MM.1S (cell line): ENCODE results near the gene FBLN2.

Source experiments
- DNase-seq: peaks from one replicate; pipeline ENCODE4 v3.0.0-alpha.2; 2015
- H2AFZ ChIP-seq: fragments of 300-600 bp; sonication (generic); 2 replicates; pipeline ENCODE4 v1.6.0; 2016; ENCODE audit warnings: antibody characterized with exemption, low read length
- H3F3A ChIP-seq: fragments of 300-600 bp; sonication (generic); 2 replicates; pipeline ENCODE4 v1.6.1; 2016; ENCODE audit warnings: mild to moderate bottlenecking, antibody characterized with exemption, low read length, moderate library complexity, mixed read lengths; ENCODE audit not compliant: insufficient read depth
- H3K27ac ChIP-seq: fragments of 300-600 bp; sonication (generic); 2 replicates; pipeline ENCODE4 v1.5.1; 2016; ENCODE audit warnings: mild to moderate bottlenecking, low read length
- H3K27me3 ChIP-seq: fragments of 300-600 bp; sonication (generic); replicated peaks from 2 replicates; pipeline ENCODE4 v1.6.0; 2016; ENCODE audit warnings: low read length; ENCODE audit not compliant: insufficient read depth
- H3K36me3 ChIP-seq: fragments of 300-600 bp; sonication (generic); replicated peaks from 2 replicates; pipeline ENCODE4 v1.6.1; 2016; ENCODE audit warnings: mild to moderate bottlenecking, low read length, mixed read lengths; ENCODE audit not compliant: insufficient read depth
- H3K4me1 ChIP-seq: fragments of 300-600 bp; sonication (generic); 2 replicates; pipeline ENCODE4 v1.6.1; 2016; ENCODE audit warnings: low read length, mixed read lengths
- H3K4me2 ChIP-seq: fragments of 300-600 bp; sonication (generic); 2 replicates; pipeline ENCODE4 v1.6.0; 2016; ENCODE audit warnings: low read depth, low read length
- H3K4me3 ChIP-seq: fragments of 300-600 bp; sonication (generic); 2 replicates; pipeline ENCODE4 v1.5.1; 2016; ENCODE audit warnings: low read length, mixed read lengths
- H3K79me2 ChIP-seq: fragments of 300-600 bp; sonication (generic); 2 replicates; pipeline ENCODE4 v1.6.1; 2016; ENCODE audit warnings: mixed run types, low read length, mixed read lengths
- H3K9ac ChIP-seq: fragments of 300-600 bp; sonication (generic); 2 replicates; pipeline ENCODE4 v1.6.1; 2016; ENCODE audit warnings: low read length, mixed read lengths
- H3K9me2 ChIP-seq: fragments of 300-600 bp; sonication (generic); replicated peaks from 2 replicates; pipeline ENCODE4 v1.6.1; 2016; ENCODE audit warnings: mild to moderate bottlenecking, low read length, mixed read lengths; ENCODE audit not compliant: insufficient read depth
- H3K9me3 ChIP-seq: fragments of 300-600 bp; sonication (generic); replicated peaks from 2 replicates; pipeline ENCODE4 v1.6.1; 2016; ENCODE audit warnings: mild to moderate bottlenecking, low read length, mixed read lengths; ENCODE audit not compliant: insufficient read depth
- H4K20me1 ChIP-seq: fragments of 300-600 bp; sonication (generic); 2 replicates; pipeline ENCODE4 v1.6.1; 2016; ENCODE audit warnings: mild to moderate bottlenecking, low read length, moderate library complexity, mixed read lengths; ENCODE audit not compliant: insufficient read depth
- CTCF ChIP-seq: fragments of 300-600 bp; sonication (generic); IDR thresholded peaks from 2 replicates; pipeline ENCODE4 v1.5.1; 2016; ENCODE audit warnings: antibody characterized with exemption, low read length, mixed read lengths
- EZH2 ChIP-seq: fragments of 300-600 bp; sonication (generic); optimal IDR thresholded peaks from 2 replicates; pipeline ENCODE3; 2017; ENCODE audit warnings: low read depth, mild to moderate bottlenecking, antibody characterized with exemption, low read length, mixed read lengths
- EZH2phosphoT487 ChIP-seq: fragments of 300-600 bp; sonication (generic); IDR thresholded peaks from 2 replicates; pipeline ENCODE4 v1.6.1; 2018; ENCODE audit warnings: antibody characterized with exemption, low read length

The FBLN2 gene

GRCh38 chr3:13628841-13629551 is 80.1 kb downstream of the FBLN2 start:
- no peaks in the 10 kb centered on the region for H3K9me2 ChIP-seq
- H3K36me3 ChIP-seq, result no peaks in the 10 kb centered on the region
- H4K20me1 ChIP-seq, result no peaks in the 10 kb centered on the region
- no peak overlapping the region for H3K4me2 ChIP-seq
- no peak for DNase-seq
- no peaks in the 10 kb centered on the region for H3F3A ChIP-seq
- H3K79me2 ChIP-seq, result no peaks in the 10 kb centered on the region
- H3K27me3 ChIP-seq, result peaks cover 81% of the 10 kb centered on the region
- H2AFZ ChIP-seq, result no peak overlapping the region
- no peak overlapping the region for H3K9ac ChIP-seq
- no peaks in the 10 kb centered on the region for H3K4me1 ChIP-seq
- no peak overlapping the region for H3K4me3 ChIP-seq
- H3K9me3 ChIP-seq, result no peaks in the 10 kb centered on the region
- H3K27ac ChIP-seq, result no peak overlapping the region
- no peak for TF ChIP-seq CTCF
- peak; percentile 0 for TF ChIP-seq EZH2

DNA sequence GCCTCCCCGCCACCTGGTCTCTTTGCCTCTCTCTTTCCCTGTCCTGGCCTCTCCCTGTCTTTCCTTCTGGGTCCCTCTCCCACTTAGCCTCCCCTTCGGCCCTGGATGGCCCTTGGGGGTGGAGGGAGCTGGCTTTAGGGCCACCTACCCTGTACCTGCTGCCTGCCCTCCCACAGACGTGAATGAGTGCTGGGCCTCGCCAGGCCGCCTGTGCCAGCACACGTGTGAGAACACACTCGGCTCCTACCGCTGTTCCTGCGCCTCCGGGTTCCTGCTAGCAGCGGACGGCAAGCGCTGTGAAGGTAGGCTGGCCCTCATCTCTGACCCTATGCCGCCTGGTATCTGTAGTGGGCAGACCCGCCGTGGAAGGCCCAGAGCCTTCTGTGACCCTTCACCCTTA is 80.7 kb downstream of the FBLN2 start:
- Histone ChIP-seq H3K27ac (no peak overlapping the region), H3K9ac (no peak overlapping the region), H3K4me3 (no peak overlapping the region), H3K79me2 (no peaks in the 10 kb centered on the region), H3K9me3 (no peaks in the 10 kb centered on the region), H3K9me2 (no peaks in the 10 kb centered on the region), H3K4me1 (no peaks in the 10 kb centered on the region), H3K27me3 (peaks cover 83% of the 10 kb centered on the region), H3K36me3 (no peaks in the 10 kb centered on the region), H4K20me1 (no peaks in the 10 kb centered on the region), H3K4me2 (no peak overlapping the region), H2AFZ (no peak overlapping the region), H3F3A (no peaks in the 10 kb centered on the region)
- TF ChIP-seq EZH2, result no peak
- no peak for TF ChIP-seq EZH2phosphoT487
- DNase-seq, result no peak

- Histone ChIP-seq H3K4me2 (no peak overlapping the region), H2AFZ (no peak overlapping the region), H4K20me1 (no peaks in the 10 kb centered on the region), H3K27me3 (peaks cover 91% of the 10 kb centered on the region), H3K36me3 (no peaks in the 10 kb centered on the region), H3K9me2 (no peaks in the 10 kb centered on the region), H3K4me1 (no peaks in the 10 kb centered on the region), H3K9me3 (no peaks in the 10 kb centered on the region), H3K79me2 (no peaks in the 10 kb centered on the region), H3K4me3 (no peak overlapping the region), H3K9ac (no peak overlapping the region), H3K27ac (no peak overlapping the region), H3F3A (no peaks in the 10 kb centered on the region)
- DNase-seq, result no peak
- TF ChIP-seq EZH2phosphoT487, result no peak
- TF ChIP-seq EZH2, result no peak
- TF ChIP-seq CTCF, result no peak
Measured at GRCh38 chr3:13631256-13631655, 82.3 kb downstream of the FBLN2 start.

- TF ChIP-seq EZH2, result no peak
- no peak for TF ChIP-seq EZH2phosphoT487
- TF ChIP-seq CTCF, result no peak
- Histone ChIP-seq H3K27me3 (peaks cover 93% of the 10 kb centered on the region), H3K9me2 (no peaks in the 10 kb centered on the region), H3K4me3 (no peak overlapping the region), H3K9me3 (no peaks in the 10 kb centered on the region), H3K4me1 (no peaks in the 10 kb centered on the region), H3K9ac (no peak overlapping the region), H3K36me3 (no peaks in the 10 kb centered on the region), H4K20me1 (no peaks in the 10 kb centered on the region), H3K79me2 (no peaks in the 10 kb centered on the region), H3K27ac (no peak overlapping the region), H3F3A (no peaks in the 10 kb centered on the region), H2AFZ (no peak overlapping the region), H3K4me2 (no peak overlapping the region)
- DNase-seq, result no peak
Measured at GRCh38 chr3:13633176-13633575, 84.3 kb downstream of the FBLN2 start.
